Kidney capillary endothelial cell (primary cell): ENCODE data around the gene TMC7.
"Not testable (repeated sequence)": the region's sequence is repeated elsewhere in the genome, so short reads cannot be mapped to it uniquely, and the experiment has no call there.

Experiments
- DNase-seq: peaks from one replicate; pipeline ENCODE4 v3.0.0-alpha.2; 2018; ENCODE audit warnings: low spot score

TMC7 gene

DNA sequence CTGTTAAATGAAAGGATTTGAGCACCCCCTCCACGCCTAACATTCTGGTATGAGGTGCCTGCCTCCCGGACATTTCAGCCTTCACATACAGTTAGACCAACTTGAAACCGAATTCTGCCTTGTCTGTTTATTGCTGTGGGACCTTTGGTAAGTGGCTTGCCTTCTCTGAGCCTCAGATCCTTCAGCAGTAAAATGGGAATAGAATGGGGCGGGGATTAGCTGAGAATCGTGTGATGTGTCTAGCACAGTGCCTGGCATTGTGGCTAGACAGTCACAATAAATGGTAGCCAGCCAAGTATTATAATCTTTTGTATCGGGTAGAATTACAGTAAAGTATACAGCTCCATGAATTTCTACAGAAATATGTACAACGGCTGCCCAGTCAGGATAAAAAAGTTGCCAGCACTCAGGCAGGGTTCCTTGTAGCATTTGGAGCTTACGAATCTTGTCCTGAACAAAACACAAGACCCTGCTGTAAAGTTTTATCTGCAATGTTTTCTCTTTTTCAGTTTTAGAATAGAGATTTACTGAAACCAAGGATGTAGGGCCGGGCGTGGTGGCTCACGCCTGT lies 786 bp downstream of the TMC7 start:
- no peak for DNase-seq

DNA sequence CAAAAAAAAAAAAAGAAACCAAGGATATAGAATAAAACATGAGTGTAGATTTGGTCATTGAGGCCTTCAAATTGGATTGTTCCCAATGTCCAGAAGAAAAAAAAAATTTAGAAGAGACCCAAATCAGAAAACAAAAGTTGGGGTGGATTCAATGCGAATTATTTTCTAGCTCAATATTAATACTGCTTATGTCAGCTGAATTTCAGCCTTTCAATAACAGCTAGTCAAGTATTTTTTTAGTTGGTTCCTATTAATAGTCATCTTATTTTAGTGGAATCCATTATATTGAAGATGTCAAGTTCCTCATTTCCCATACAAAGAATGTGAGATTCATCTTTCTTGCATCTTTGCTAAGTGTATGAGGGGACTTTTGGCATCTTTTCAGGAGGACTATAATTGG lies 1.5 kb downstream of the TMC7 start:
- not testable (repeated sequence) for DNase-seq

DNA sequence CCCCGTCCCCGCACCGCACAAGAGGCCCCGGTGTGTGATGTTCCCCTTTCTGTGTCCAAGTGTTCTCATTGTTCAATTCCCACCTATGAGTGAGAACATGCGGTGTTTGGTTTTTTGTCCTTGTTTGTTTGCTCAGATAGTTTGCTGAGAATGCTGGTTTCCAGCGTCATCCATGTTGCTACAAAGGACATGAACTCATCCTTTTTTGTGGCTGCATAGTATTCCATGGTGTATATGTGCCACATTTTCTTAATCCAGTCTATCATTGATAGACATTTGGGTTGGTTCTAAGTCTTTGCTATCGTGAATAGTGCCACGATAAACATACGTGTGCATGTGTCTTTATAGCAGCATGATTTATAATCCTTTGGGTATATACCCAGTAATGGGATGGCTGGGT lies 8.0 kb downstream of the TMC7 start:
- not testable (repeated sequence) for DNase-seq

DNA sequence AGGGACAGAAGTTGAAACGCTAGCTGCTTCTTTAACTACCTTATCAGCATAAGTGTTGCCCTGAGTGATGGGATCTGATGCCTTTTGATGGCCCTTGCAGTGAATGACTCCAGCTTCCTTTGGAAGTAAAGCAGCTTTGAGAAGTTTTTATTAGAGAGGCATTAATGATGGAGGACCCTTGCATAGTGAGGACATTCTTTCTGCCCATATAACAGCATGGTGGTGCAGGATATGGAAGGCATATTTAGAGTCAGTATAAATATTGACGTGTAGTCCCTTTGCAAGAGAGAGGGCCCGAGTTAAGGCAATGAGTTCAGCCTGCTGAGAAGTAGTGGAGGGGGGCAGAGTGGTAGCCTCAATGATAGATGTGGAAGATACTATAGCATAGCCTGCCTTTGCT lies 9.8 kb downstream of the TMC7 start:
- not testable (repeated sequence) for DNase-seq

DNA sequence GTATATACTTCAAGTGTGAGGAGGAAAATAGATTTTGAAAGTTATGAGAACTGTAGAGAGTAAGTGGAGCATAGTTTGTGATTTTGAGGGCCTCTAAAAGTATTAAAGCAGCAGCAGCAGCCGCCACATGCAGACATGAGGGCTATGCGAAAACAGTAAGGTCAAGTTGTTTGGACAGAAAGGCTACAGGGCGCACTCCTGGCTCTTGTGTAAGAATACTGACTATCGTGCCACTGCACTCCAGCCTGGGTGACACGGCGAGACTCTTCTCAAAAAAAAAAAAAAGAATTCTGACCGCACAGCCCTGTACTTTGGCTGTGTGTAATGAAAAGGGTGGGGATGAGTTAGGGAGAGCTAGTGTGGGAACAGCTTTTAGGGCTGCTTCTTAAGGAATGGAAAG lies 10.4 kb downstream of the TMC7 start:
- DNase-seq, result not testable (repeated sequence)

DNA sequence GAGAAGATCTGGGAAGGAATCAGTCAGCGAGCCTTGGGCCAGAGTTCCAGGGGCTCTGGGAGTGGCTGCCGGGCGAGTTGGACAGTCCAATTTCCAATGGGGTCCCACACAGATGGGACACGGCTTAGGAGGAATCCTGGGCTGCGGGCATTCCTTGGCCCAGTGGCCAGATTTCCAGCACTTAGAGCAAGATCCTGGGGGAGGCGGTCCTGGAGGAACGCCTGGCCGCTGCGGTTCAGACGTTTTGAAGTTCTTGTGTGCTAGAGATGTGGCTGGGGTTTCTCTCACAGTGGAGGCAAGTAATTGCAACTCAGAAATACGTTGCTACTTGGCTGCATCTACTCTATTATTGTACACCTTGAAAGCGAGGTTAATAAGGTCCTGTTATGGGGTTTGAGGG lies 11.7 kb downstream of the TMC7 start:
- DNase-seq, result not testable (repeated sequence)

DNA sequence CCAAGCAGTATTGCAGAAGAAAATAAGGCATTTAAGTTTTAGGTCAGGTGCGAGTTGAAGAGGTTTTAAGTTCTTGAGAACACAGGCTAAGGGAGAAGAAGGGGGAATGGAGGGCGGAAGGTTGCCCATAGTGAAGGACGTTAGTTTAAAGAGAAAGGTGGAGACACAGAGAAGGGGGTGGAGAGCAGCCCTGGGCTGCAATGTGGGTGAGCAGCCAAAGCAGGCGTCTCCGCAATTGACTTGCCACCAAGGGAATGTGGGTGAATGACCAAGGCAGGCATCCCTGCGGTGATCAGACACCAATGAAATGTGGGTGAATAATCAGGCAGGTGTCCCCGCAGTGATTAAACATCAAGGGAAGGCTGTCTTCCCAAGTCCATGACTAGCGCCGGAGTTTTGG lies 12.8 kb downstream of the TMC7 start:
- not testable (repeated sequence) for DNase-seq

DNA sequence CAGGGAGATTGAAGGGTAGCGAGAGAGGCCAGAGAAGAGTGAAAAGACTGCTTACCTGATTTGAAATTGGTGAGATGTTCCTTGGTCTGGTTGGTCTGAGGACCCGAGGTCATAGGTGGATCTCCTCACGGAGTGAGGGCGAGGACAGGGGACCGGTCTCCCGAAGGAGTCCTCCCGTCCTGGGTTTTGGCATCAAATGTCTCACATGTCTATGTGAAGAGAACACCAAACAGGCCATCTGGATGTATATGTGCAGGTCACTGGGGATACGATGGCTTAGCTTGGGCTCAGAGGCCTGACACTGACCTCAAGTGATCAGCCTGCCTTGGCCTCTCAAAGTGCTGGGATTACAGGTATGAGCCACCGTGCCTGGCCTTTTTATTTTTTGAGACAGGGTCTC lies 13.3 kb downstream of the TMC7 start:
- DNase-seq, result not testable (repeated sequence)

DNA sequence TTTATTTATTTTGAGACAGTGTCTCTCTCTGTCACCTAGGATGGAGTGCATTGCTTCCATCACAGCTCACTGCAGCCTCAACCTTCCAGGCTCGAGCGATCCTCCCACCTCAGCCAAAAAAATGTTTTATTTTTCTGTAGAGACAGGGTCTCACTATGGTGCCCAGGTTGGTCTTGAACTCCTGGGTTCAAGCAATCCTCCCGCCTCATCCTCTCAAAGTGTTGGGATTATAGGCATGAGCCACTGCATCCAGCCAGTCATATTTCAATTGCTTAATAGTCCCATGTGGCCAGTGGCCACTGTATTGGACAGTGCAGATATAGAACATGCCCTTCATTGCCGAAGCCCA lies 15.3 kb downstream of the TMC7 start:
- no peak for DNase-seq

DNA sequence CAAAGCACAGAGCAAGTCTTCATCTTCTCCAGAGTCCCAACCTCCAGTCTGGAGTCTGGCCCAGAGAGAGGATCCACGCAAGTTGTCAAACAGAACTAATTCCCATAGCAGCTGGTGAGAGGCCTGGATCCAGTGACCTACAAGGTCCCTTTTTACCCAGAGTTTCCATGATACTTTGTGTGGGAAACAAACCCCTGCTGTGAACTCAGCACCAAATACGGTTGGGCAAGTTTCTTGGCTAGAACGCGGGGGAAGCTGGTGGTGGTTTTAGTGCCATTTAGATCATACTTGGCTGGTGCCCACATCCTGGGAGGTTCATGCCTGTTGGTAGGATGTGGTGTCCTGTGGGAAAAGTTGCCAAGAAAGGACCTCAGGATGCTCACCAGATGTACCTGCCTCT lies 18.1 kb downstream of the TMC7 start:
- no peak for DNase-seq

DNA sequence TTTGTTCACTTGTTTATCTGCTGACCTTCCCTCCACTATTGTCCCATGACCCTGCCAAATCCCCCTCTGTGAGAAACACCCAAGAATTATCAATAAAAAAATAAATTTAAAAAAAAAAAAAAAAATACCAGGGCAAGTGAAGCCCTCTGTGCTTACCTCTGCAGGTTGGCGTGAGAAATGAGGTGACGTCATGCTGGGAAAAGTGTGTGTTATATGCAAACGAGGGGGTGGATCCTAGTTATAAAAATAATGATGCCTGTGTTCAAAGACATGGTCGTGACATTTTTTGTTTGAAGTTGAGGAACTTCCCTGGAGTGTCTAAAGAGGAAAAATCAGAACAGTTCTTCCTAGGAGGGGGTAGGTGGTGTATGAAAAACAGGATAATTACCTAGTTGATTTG lies 20.2 kb downstream of the TMC7 start:
- DNase-seq, result no peak

DNA sequence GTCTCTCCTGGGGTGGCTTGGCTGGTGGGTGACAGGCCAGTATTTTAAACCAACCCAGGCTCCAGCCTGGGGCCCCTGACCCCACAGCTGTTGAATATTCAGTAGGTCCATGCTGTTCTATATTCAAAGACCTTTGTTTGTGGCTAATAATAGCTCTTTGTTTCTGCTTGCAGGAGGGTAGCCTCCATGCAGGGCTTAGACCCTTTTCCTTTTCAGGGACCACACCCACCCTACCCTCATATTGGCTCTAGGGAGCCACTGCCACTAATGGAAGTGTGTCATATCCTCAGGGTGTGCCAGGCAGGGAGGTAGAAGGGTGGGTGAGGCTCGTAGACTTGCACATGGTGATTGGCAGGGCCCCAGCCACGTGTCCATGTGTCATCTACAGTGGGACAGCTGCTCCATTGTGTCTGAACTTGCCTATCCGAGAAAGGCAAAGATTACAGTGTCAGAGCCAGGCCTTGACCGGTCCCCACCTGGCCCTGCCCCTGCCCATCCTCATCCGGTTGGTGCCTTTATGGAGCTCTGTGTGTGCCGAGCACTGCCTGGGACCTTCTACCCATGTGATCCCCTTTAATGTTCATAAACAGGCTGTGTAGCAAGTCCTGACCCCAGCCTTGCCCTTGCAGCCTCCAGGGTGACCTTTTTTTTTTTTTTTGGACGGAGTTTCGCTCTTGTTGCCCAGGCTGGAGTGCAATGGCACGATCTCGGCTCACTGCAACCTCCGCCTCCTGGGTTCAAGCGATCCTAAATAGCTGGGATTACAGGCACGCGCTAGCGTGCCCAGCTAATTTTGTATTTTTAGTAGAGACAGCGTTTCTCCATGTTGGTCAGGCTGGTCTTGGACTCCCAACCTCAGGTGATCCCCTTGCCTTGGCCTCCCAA lies 22.1 kb downstream of the TMC7 start:
- DNase-seq, result peak; percentile 93

DNA sequence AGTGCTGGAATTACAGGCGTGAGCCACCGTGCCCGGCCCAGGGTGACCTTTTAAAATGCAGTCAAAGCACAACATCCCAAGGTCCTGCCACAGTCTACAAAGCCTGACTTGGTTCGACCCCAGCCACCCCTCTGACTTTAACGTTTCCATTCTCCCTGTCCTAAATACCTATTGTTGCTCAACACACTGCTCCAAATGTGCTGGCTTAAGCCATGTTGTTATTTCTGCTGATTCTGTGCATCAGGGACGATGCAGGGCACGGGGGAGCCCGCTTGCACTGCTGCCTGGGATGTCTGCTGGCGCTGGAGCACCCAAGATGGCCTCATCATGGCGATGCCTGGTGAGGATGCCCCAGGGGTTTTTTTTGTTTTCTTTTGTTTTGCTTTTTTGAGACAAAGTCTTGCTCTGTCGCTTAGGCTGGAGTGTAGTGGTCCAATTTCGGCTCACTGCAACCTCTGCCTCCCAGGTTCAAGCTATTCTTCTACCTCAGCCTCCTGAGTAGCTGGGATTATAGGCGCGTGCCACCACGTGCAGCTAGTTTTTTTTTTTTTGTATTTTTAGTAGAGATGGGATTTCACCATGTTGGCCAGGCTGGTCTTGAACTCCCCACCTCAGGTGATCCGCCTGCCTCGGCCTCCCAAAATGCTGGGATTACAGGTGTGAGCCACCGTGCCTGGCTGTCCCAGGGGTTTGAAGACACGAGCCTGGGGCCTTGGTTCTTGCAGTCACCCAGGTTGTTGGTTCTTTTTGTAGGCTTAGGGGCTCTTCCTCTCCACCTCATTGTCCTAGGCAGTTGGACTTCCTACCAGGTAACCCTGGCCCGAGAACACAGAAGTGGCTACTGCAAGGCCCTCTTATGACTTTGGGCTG lies 22.9 kb downstream of the TMC7 start:
- no peak for DNase-seq

DNA sequence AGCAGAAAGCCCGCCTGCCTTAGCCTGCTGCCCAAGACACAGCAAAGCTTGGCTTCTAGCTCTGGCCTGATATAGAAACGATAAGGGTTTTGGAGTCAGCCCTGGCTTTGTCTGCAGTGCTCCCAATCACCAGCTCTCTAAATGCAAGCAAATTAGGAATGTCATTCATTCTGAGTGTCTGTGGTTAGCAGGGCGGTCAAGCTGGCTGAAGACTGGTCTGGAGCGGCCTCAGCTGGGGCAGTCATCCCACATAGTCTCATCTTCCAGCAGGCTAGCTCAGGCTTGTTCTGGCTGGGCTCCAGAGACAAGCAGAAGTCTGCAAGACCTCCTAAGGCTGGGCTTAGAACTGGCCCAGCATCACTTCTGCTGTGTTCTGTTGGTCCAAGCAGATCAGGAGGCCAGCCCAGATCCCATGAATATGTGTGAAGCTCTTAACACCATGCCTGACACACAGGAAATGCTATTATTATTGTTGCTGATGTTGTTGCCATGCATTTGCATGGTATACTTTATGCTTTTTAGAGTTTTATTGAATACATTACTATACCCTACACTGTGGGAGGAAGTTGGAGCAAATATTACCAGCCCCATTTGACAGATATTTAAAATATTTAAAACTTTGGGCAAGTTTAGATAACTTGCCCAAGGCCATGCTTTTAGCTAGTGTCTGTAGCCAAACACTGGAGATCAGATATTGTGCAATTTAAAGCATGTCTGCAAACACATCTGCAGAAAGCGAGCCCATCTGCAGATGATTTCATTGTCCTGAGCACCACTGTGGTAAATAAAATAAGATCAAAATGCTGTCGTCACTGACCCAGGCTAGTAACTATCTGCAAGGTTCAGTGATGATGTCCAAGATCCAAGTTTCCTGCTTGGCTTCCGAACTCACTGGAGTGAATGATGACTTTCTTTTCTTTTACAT lies 24.8 kb downstream of the TMC7 start:
- DNase-seq, result no peak

DNA sequence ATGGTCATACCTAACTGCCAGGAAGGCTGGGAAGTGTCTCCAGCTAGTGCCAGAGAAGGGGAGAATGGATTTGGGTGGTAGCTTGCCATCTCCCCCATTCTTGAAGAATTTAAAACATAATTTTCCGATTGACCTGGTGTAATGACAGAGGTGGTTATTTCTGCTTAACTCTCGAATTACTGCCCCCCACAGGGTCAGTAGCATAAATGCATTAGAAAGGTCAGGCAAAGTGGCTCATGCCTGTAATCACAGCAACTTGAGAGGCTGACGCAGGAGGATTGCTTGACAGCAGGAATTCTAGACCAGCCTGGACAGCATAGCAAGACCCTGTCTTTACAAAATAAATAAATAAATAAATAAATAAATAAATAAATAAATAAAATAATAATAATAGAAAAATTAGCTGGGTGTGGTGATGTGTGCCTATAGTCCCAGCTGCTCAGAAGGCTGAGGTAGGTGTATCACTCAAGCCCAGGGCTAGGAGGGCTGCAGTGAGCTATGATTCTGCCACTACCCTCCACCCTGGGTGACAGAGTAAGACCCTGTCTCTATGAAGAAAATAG lies 27.5 kb downstream of the TMC7 start:
- DNase-seq, result no peak

DNA sequence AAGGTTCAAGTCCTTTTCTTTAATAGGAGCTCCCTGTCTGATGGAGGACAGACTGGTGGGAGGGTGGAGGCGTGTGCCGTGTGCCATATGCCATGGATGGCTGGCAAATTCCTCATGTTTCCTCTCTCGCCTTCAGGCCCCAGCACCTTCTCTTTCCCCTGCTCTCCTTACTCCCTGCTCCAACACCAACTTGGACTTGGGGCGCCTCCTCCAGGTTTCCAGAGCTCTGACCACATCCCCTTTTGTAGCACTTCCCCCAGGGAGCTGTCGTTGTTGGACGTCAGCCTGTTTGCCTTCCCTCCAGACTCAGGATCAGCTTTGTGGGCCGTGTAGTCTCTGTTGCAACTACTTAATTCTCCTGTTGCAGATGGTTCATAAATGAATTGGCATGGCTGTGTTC lies 30.7 kb downstream of the TMC7 start:
- no peak for DNase-seq

DNA sequence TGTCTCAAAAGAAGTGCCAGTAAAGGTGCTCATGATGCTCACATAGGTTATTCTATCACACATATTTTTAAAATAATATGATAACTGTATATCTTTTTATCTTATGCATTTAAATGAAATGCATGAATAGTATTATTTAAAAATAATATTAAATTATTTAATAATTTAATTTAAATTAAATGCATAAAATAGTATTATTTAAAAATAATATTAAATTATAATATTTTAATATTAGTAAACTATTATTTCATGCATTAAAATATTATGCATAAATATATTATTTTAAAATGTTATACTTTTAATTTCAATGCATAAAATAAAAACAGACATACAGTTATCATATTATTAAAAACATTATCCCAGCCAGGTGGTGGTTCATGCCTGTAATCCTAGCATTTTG lies 33.4 kb downstream of the TMC7 start:
- DNase-seq, result no peak

DNA sequence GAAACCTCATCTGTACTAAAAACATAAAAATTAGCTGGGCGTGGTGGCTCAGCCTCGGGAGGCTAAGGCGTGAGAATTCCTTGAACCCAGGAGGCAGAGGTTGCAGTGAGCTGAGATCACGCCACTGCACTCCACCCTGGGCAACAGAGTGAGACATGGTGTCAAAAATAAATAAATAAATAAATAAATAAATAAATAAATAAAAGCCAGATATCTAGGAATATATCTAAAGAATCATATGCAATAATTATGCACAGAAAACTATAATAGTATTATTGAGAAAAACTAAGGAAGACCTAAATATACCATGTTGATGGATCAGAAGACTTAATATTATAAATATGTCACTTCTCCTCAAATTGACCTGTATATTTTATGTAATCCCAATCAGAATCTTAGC lies 37.0 kb downstream of the TMC7 start:
- DNase-seq, result no peak

DNA sequence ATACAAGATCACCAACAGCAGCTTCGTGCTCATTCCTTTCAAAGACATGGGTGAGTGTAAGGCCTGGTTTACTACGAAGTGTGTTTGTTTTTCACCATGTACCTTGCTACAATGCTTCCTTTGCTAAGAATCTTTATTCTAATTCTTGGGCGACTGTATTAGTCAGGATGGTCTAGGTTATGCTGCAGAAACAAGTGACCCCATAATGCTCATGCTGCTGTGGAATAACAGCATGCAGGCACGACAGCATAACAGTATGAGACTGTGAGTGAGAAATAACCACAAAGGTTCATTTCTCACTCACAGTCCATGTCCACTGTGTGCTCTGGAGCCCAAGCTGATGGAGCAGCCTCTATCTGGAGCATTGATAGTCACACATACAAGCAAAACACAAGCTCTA lies 38.0 kb downstream of the TMC7 start:
- DNase-seq, result no peak

DNA sequence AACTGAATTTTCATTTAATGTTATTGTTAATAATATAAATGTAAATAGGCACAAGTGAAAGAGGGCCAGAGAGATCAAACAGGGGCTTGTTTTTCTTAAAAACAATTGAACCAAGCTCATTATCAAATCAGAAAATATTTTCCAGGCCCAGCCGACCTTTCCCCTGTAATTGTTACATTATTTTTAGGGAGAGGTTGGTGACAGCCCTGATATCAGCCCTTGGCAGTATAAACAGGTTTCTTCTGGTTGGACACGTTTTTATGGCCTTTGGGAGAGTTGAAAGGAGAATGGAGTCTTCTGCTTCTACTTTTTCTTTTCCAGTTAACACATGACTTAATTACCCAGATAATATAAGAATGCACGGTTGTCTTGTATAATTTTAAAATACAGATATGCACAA lies 43.7 kb downstream of the TMC7 start:
- DNase-seq, result no peak

DNA sequence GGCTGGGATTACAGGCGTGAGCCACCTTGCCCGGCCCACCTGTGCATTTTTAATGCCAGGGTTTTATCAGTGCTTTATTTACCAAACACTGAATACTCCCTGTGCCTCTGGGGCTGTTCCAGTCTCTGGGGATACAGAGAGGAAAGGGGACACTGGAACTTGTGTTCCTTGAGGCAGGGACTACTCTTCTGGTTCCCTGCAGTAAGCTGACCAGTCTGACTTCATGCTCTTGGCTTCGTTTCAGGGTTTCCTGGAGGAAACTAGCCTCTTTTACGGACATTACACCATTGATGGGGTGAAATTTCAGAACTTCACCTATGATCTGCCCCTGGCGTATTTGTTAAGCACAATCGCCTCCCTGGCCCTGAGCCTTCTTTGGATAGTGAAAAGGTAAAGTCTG lies 46.2 kb downstream of the TMC7 start:
- peak; percentile 26 for DNase-seq

DNA sequence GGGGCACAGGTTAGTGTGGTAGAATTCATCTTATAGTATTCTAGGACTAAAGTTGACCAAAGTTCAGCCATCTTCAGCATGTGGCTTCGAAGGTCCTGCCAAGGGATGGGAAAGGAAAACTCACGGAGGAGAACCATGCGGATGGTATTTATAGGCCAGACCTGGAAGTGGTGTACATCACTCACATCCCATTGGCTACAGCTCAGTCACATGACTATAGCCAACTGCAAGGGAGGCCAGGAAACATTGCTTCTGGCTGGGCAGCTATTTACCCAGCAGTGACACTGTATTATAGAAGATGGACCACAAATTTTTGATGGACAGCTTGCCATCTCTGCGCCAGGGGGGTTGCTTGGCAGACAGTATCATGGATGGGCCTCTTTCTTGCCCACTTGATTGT lies 48.0 kb downstream of the TMC7 start:
- DNase-seq, result no peak
